NCI-H446 treated with DMSO at 0.1 percent for 48 hours (cell line): ENCODE measurements around the gene PDE10A.
"Not testable (repeated sequence)": the region's sequence is repeated elsewhere in the genome, so short reads cannot be mapped to it uniquely, and the experiment has no call there.

Experiments
- DNase-seq: peaks from one replicate; lab custom pipeline; 2025; lab: John Stamatoyannopoulos, UW

The PDE10A gene

DNA sequence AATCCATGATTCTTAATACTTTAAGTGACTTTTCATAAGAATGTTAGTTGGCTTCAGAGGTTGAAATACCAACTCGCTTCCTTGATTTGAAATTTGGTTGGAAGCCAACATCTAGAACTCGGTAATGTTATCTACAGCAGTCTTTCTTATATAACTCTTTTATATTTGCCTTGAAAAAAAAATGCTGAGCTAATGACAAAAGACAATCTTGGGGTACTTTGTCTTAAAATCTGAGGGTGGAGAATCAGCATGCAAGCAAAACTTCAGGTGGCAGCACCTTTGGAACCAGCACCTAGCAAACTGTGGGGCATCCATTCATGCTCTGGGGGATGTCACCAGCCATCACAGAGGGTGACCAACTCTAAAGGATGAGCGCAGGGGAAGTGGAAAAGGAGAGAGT lies 76.3 kb downstream of the PDE10A start:
- DNase-seq, result no peak

- no peak for DNase-seq
These were observed 78.0 kb downstream of the PDE10A start for GRCh38 chr6:165585060-165585459.

DNA sequence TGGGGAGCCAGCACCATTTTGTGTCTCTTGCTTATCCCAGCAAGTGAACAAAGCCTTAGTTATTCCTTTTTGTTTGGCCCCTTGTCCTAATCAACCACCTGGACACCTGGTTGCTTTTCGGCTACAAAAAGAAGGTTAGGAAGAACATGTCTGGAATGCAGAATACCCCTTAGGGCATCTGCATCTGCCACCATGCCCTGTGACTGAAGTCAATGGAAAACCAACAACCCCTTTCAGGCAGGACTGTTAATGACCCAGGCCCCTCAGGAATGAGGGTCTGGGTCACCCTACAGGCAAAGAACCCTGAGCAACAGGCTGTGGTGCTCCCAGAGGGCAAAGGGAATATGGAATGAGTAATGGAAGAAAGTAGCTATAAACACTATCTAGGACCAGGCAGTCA lies 78.5 kb downstream of the PDE10A start:
- DNase-seq, result no peak

DNA sequence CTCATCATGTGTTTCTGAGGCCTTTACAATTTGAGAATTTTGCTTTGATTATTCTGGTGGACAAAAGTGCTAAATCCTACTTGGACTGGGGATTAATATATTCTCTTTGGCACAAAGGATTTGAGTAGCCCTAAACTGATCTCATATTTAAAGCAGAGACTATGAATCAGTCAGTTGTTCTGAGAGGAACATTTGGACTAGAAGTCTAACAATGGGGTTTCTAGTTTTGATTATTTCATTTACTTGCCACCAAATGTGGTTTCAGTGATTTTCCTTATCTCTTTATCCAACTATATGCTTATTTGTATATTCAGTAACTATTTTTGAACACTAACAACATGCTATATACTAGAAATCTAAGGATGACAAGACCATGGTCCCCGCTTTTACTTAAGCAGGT lies 81.4 kb downstream of the PDE10A start:
- DNase-seq, result no peak

GRCh38 chr6:165580136-165580535 lies 82.9 kb downstream of the PDE10A start:
- DNase-seq, result no peak

DNA sequence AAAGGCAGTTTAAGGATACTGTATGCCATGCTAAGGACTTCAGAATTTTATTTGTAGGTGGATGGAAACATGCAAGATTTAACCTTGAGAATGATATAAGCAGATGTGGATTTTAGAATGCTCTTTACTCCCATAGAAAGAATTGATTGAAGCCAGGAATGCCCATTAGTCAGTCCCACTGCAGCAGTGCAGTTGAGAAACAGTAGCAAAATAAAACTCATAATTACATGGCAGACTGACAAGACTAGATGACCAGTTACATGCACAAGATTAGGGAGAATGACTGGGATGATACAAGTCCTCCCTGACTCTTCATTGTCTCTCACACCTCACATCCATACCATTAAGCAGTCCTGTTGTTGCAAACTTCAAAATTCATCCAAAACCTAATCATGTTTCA lies 83.9 kb downstream of the PDE10A start:
- no peak for DNase-seq

- no peak for DNase-seq
These were observed 85.5 kb downstream of the PDE10A start for GRCh38 chr6:165577556-165577955.

DNA sequence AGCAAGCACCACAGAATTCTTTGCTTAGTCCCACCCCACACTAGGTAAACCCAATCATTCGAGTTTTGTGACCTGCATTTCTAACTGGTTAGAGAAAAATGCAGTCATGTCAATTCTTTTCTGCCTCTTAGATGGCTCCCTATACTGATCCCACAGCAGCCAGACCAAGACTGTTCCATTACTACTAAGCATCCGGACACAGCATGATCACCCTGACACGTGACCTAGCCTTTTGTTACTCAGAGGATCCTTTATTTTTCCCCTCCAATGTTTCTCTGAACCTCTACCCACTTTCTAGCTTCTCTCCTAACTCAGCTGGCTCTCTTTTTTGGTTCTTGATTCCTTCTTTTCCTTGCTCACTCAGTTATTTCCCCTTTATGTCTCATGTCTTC lies 87.9 kb downstream of the PDE10A start:
- DNase-seq, result no peak

DNA sequence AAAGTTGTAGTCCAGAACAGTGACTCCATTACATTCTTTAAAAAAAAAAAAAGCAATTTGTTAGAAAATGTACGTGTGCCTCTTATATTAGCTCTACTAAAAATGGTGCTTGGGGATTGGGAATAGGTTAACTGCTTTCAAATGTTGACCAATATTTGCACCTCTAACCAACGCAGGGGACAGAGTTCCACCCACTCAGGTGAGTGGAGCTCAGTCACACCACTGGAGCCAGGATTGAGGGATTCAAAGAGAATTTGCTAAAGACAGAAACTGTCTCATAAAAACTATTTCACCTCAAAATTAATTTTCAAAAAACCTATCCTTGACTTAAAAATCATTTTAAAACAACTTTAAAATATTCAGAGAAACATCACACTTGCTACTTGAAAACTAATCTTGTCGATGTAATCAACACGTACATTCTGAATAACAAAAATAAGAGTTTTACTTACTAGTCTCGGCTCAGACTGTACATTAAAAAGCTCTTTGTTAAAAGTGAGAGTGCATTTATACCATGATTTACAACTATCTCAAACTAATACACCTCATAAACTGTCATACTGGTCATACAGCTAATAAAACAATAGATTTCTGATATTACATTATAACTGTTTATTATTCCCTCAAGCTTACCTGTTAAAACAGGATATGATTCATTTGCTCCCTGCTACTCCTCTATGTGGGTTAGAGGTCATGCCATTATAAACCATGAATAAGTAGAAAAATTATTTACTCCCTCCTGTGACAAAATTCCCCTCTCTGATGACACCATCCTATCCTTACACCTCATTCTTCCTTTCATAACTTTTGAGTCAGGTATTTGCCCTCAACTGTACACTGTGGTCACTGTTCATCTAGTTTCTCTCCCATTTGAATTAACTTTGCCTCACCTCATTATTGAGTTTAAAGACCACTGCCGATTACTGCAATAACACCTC lies 88.6 kb downstream of the PDE10A start:
- DNase-seq, result no peak

- DNase-seq, result no peak
These were observed 89.4 kb downstream of the PDE10A start for GRCh38 chr6:165573671-165574070.

GRCh38 chr6:165571721-165572132 lies 91.3 kb downstream of the PDE10A start:
- no peak for DNase-seq

DNA sequence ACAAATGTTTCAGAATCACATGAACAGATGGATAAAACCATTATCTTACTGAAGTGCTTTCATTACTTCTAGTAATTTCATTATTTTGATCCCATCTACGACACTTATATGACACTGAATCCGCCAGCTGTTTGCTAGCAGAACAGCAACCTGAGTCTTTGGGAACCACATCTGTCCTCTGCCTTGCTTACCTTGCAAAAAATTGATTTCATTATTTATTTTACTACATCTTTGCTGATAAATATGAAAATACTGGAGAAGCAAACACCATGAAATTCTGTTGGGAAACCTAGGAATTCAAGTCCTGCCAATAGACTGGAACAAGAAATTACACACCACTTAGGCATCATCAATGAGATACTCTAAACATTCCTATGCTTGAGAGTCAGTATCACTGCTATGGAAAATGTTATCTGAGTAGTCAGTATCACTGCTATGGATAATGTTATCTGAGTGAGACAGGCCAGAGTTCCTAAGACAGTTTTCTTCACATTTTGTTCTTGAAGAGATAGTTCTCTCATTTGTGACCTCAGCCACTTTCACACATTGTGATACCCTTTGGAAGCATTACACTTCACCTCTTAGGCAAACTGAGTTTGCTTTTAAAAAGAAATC lies 91.9 kb downstream of the PDE10A start:
- DNase-seq, result no peak

DNA sequence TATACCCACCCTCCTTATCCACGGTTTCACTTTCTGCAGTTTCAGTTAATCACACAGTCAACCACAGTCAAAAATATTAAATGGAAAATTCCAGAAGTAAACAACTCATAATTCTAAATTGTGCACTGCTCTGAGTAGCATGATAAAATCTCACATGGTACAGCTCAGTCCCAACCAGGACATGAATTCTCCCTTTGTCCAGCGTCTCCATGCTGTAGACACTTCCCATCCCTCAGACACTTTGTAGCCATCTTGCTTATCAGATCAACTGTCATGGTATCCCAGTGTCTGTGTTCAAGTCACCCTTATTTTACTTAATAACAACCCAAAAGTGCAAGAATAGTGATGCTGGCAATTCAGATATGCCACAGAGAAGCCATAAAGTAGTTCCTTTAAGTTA lies 94.7 kb downstream of the PDE10A start:
- no peak for DNase-seq

DNA sequence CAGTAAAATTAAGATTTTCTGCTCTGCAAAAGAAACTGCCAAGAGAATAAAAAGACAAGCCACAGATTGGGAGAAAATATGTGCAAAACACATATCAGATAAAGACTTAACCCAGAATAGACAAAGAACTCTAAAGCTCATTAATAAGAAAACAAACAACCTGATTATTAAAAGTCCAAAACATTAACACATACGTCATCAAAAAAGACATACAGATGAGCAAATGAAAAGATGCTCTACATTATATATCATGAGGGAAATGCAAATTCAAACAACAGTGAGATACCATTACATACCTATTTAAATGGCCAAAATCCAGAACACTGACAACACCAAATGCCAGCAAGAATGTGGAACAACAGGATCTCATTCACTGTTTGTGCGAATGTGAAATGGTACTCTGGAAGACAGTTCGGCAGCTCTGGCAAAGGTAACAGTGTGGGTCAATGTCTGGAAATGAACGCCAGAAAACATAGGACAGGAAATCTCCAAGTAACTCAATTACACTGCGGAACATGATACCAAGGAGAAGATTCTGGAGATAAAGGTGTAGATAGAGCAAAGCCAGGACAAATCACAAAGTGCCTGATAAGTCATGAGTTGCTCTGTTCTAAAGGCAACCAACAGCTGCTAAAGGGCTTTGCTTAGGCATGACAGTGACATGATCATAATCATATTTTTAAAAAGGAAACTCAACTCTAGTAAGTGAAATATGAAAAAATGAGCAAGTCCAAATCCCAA lies 96.8 kb downstream of the PDE10A start:
- DNase-seq, result no peak

GRCh38 chr6:165562421-165563090 lies 100.5 kb downstream of the PDE10A start:
- no peak for DNase-seq

GRCh38 chr6:165559632-165560031 lies 103.4 kb downstream of the PDE10A start:
- no peak for DNase-seq

GRCh38 chr6:165558097-165558496 lies 104.9 kb downstream of the PDE10A start:
- DNase-seq, result not testable (repeated sequence)

DNA sequence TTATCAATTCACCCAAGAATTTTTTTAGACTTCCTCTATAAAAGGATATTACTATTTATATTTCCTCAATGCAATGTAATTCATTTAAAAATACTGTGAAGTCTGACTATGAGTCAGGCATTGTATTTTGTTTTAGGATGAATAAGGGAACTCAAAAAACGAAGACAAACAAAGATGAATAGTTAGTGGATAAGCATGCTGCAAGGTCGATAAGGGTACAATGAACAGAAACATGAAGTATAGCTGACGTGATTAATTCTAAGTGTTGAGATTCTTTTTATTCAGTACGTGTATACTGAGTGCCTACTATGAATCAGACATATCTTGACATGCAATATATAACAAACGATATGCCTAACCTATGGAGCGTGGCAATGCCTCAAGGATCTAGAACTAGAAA lies 105.4 kb downstream of the PDE10A start:
- no peak for DNase-seq

DNA sequence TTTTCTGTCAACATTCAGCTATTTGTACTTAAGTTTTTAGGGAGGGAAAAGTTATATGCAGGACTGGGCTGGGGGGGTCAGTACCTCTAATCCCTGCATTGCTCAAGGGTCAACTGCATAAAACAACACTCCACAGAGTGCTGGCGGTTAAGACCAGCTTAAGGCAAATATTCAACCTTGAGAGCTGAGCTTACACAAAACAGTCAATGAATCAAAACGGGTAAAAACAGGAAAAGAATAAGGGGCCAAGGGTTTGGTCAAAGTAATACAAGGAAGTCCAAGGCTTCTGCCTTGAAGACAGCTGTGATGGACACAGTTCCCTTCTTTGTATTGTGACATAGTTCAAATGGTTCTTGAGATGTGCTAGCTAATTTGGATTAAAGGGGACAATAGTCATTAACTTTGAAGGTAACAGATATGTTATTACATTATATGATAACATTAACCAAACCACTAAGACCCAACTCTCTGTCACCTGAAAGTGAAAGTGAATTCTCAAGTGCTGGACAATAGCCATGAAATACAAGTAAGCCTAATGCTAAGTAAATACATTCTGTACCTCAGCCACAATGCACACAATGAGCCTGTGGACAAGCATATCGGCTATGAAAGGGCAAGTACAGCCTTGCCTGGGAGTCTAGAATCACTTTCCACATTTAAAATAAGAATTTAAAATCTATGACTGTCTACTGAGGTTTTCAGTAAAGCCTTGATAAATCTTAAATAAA lies 106.8 kb downstream of the PDE10A start:
- DNase-seq, result no peak

GRCh38 chr6:165554644-165555043 lies 108.4 kb downstream of the PDE10A start:
- not testable (repeated sequence) for DNase-seq

DNA sequence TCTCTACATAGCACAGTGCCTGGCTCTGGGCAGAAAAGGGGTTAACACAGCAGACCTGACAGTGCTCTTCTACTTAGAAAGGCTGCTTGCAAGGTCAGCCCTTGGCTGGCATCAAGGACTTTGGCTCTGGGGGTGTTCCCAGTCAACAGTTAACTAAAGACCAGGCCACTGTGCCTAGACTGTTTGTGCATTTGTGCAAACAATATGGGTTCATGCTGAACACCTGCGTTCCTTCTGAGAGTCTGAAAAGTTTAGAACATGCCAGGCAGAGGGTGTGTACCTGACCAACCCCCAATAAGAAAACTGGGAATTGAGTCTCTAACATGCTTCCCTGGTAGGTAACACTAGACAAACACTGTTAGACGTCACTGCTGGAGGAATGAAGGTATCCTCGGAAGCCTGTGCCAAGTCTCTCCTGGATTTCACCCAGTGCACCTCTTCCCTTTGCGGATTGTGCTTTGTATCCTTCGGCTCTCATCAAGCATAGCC lies 110.7 kb downstream of the PDE10A start:
- DNase-seq, result no peak
